Astrocyte of the hippocampus (primary cell): ENCODE data around the gene SYTL3.

Source experiments
- DNase-seq: peaks from one replicate; pipeline ENCODE4 v3.0.0; 2011; ENCODE audit warnings: low read depth, low spot score

The SYTL3 gene

GRCh38 chr6:158793432-158793831 is 143.6 kb downstream of the SYTL3 start:
- peak; percentile 46 for DNase-seq

GRCh38 chr6:158795516-158795915 is 145.7 kb downstream of the SYTL3 start:
- DNase-seq = no peak

GRCh38 chr6:158796353-158796752 is 146.5 kb downstream of the SYTL3 start:
- DNase-seq = no peak

GRCh38 chr6:158797331-158798310 is 147.8 kb downstream of the SYTL3 start:
- peak; percentile 76 for DNase-seq

GRCh38 chr6:158798311-158798710 is 148.5 kb downstream of the SYTL3 start:
- DNase-seq = no peak

GRCh38 chr6:158799051-158799792 is 149.4 kb downstream of the SYTL3 start:
- peak; percentile 87 for DNase-seq

- DNase-seq = no peak
Observed at GRCh38 chr6:158801655-158802294, 151.9 kb downstream of the SYTL3 start.

GRCh38 chr6:158803733-158804143 is 153.9 kb downstream of the SYTL3 start:
- no peak for DNase-seq

- no peak for DNase-seq
Observed at GRCh38 chr6:158804207-158804606, 154.4 kb downstream of the SYTL3 start.

- DNase-seq = no peak
Observed at GRCh38 chr6:158805698-158806377, 156.0 kb downstream of the SYTL3 start.

GRCh38 chr6:158807515-158808441 is 157.9 kb downstream of the SYTL3 start:
- no peak for DNase-seq

- no peak for DNase-seq
Observed at GRCh38 chr6:158808442-158808833, 158.6 kb downstream of the SYTL3 start.

- no peak for DNase-seq
Observed at GRCh38 chr6:158808941-158809678, 159.3 kb downstream of the SYTL3 start.

GRCh38 chr6:158810155-158811095 is 160.6 kb downstream of the SYTL3 start:
- no peak for DNase-seq

GRCh38 chr6:158812611-158813010 is 162.8 kb downstream of the SYTL3 start:
- no peak for DNase-seq

GRCh38 chr6:158813032-158813431 is 163.2 kb downstream of the SYTL3 start:
- DNase-seq = no peak
